ENCODE data around the gene DUSP19.
A peak's percentile ranks its signal among the peaks of the same experiment; 100 is the strongest.

DUSP19 gene

DNA sequence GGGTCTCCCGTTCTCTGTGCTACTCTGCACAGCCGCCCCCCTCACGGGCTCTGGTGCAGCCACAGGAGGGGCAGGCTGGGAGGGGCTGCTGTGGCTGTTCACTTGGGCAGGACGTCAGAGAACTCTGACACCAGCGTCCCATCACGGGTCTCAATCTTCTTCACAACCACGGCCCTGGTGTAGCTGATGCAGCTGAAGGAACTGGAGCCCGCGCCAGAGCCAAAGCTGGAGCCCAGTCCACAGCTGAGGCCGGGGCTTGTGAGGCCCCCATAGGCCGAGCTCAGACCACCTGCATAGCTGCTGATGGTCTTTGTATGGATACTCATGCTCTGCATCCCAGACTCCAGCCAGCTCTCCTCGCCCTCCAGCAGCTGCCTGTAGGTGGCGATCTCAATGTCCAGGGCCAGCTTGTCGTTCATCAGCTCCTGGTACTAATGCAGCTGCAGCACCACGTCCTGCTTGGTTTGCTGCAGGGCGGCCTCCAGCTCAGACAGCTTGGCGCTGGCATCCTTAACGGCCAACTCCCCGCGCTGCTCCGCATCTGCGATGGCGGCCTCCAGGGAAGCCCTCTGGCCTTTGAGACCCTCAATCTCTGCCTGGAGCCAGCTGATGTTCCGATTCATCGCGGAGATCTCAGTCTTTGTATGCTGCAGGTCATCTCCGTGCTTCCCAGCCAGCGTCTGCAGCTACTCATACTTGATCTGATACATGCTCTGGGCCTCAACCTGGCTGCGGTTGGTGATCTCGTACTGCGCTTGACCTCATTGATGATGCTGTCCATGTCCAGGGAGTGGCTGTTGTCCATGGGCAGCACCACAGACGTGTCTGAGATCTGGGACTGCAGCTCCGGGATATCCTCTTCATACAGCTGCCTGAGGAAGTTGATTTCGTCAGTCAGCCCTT, 7.4 kb upstream of the DUSP19 start:
- TF ChIP-seq, protein P1, sequence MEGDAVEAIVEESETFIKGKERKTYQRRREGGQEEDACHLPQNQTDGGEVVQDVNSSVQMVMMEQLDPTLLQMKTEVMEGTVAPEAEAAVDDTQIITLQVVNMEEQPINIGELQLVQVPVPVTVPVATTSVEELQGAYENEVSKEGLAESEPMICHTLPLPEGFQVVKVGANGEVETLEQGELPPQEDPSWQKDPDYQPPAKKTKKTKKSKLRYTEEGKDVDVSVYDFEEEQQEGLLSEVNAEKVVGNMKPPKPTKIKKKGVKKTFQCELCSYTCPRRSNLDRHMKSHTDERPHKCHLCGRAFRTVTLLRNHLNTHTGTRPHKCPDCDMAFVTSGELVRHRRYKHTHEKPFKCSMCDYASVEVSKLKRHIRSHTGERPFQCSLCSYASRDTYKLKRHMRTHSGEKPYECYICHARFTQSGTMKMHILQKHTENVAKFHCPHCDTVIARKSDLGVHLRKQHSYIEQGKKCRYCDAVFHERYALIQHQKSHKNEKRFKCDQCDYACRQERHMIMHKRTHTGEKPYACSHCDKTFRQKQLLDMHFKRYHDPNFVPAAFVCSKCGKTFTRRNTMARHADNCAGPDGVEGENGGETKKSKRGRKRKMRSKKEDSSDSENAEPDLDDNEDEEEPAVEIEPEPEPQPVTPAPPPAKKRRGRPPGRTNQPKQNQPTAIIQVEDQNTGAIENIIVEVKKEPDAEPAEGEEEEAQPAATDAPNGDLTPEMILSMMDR (IDR thresholded peaks at IDR 0.05; ENCODE audit: borderline replicate concordance, insufficient read depth, low read depth, low read length), result peak; percentile 42; the same call in 1 of the 2 replicates

DNA sequence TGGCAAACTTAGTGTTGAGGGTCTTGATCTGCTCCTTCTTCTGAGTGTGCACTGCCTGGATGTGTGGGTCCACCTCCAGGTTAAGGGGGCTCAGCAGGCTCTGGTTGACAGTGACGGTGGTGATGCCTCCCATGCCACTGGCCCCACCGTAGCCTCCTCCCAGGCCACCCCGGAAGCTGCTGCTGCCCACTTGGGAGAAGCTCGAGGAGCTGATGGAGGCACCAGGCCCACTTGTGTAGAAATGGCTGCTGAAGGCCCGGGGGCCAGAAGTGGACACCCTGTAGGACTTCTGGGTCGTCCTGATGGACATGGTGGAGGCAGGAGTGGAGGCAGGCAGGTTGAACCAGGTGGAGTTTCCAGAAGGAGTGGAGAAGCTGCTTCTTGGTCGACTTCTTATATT, 6.4 kb upstream of the DUSP19 start:
- H3K4me3 ChIP-seq (ENCODE audit: low read depth, low read length), result no peak overlapping the region
- TF ChIP-seq, protein P1 (IDR thresholded peaks at IDR 0.05; ENCODE audit: borderline replicate concordance, insufficient read depth, low read depth, low read length), result no peak

More for the DNA sequence above, 7.4 kb upstream of the DUSP19 start:
- H3K4me3 ChIP-seq (ENCODE audit: low read depth, low read length), result no peak overlapping the region

DNA sequence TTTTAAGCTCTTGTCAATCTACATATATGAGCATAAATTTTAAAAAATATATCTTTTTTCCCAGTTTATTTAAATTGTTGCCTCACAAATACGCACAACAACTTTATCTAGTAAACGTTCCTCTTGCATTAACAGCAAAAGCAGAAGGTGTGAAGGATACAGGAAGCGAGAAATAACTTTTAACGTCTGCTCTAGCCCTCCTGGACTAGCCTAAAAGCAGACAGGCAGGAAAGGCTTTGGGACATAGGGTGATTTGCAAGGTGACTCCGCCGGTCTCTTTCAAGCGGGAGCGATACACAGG, 434 bp upstream of the DUSP19 start:
- TF ChIP-seq, protein P1 (IDR thresholded peaks at IDR 0.05; ENCODE audit: borderline replicate concordance, insufficient read depth, low read depth, low read length), result no peak
- peak overlapping the region; percentile 53 for H3K4me3 ChIP-seq (ENCODE audit: low read depth, low read length)

DNA sequence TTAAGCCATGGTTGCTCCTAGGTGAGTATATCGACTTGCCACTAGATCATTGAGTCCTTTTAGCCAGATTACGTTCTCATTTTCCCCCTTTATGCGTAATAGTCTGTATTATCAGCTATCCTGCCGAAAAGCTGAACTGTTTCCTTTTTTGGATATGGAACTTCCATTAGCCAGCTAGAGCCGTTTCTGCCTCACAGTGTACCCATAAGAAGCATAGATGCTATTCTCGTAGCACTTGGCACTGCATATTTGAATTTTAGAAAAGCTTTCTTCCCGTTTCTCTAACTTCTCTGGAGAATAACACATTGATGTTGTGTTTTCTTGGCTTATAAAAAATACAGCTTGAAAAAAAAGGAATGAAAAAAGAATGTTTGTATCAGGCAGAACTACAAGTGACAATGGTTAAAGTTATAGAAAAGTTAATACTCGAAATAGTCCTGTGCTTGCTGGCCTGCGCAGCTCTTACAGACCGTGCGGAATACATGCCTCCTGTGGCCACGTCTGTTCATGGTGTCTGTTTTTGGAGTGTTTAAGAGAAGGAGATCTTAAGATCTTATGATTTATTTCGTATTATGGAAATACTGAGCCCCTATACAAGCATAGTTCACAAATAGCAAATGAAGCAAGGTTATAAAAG, 710 bp downstream of the DUSP19 start:
- TF ChIP-seq, protein P1 (IDR thresholded peaks at IDR 0.05; ENCODE audit: borderline replicate concordance, insufficient read depth, low read depth, low read length), result no peak
- H3K4me3 ChIP-seq (ENCODE audit: low read depth, low read length), result peak overlapping the region; percentile 53

DNA sequence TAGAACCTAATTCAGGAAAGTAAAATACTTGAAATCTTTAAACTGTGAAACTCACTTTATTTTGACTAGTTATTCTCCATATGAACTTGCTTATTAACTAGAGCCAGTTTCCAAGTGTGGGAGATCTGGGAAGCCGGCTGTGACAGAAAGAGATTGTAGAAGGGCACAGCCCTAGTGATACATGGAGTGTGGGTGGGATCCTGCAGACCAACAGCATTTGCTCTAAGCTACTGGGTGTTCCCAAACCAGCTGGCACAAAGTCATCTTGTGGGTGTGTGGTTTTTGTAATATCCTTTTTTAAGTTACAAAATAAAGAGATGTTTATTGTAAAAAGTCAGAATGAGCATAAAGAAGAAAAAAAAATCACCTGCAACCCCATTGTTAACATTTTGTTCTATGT, 3.4 kb downstream of the DUSP19 start:
- no peak overlapping the region for H3K4me3 ChIP-seq (ENCODE audit: low read depth, low read length)
- TF ChIP-seq, protein P1 (IDR thresholded peaks at IDR 0.05; ENCODE audit: borderline replicate concordance, insufficient read depth, low read depth, low read length), result no peak

DNA sequence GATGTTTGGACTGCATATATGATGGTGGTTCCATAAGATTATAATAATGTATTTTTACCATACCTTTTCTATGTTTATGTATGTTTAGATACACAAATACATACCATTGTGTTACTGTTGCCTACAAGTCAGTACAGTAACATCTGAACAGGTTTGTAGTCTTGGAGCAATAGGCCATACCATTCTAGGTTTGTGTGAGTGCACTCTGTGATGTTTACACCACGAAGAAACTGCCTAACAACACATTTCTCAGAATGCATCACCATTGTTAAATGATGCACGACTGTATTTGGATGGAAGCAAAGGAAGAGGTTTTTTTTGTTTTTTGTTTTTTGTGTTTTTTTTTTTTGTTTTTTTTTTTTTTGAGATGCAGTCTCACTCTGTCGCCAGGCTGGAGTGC, 9.5 kb downstream of the DUSP19 start:
- H3K4me3 ChIP-seq (ENCODE audit: low read depth, low read length), result no peak overlapping the region
- TF ChIP-seq, protein P1 (IDR thresholded peaks at IDR 0.05; ENCODE audit: borderline replicate concordance, insufficient read depth, low read depth, low read length), result no peak

Measured in GM12875 (cell line).